Caco-2 (cell line): Measurements from ENCODE around the gene OR5C1. TPM values are rescaled to one million over a fixed set of nuclear protein-coding genes. Genes with fewer than 3 reads are reported as not detected.

Source experiments
- BruUV-seq: library from RNA; stranded (reverse); fragments of 400-500 nt; replicated peaks from 2 replicates; lab custom pipeline; 2021; lab: Mats Ljungman, UMichigan
- CTCF ChIA-PET: fragments of 300-600 bp; sonication (Branson Sonifier 250); formaldehyde crosslinking; loops from one replicate; lab custom pipeline; 2022; ENCODE audit warnings: antibody characterized with exemption; lab: Charles Lee
- POLR2A ChIA-PET: fragments of 300-600 bp; sonication (Branson Sonifier 250); formaldehyde crosslinking; loops from one replicate; lab custom pipeline; 2022; ENCODE audit warnings: antibody characterized with exemption; lab: Charles Lee
- DNase-seq, 2 experiments: peaks; one replicate each; pipeline versions ENCODE4 v3.0.0 to v3.0.0-alpha.2; 2020 to 2022
- H3K27me3 ChIP-seq: replicated peaks from 2 replicates; pipeline ENCODE4 v1.6.0; 2011; ENCODE audit warnings: low read length; ENCODE audit not compliant: control insufficient read depth, insufficient read depth
- H3K36me3 ChIP-seq: 2 replicates; pipeline ENCODE4 v1.5.1; 2011; ENCODE audit warnings: low read length; ENCODE audit not compliant: control insufficient read depth, insufficient read depth
- H3K4me1 ChIP-seq: fragments of 250-450 bp; sonication (Bioruptor Pico); 2 replicates; pipeline ENCODE4 v1.5.1; 2020; ENCODE audit warnings: mild to moderate bottlenecking
- H3K4me3 ChIP-seq: 2 replicates; pipeline ENCODE4 v1.5.1; 2011; ENCODE audit warnings: low read depth, mild to moderate bottlenecking, control low read depth, low read length
- H3K9me3 ChIP-seq: fragments of 250-450 bp; sonication (Bioruptor Pico); 2 replicates; pipeline ENCODE4 v1.5.1; 2020; ENCODE audit warnings: mild to moderate bottlenecking, moderate library complexity
- H3K27ac Mint-ChIP-seq: one replicate; pipeline ENCODE4 v1.8.0; 2022; ENCODE audit warnings: mixed read lengths; ENCODE audit not compliant: unreplicated experiment
- H3K27me3 Mint-ChIP-seq: one replicate; pipeline ENCODE4 v1.8.0; 2022; ENCODE audit warnings: mixed read lengths; ENCODE audit not compliant: insufficient read depth, unreplicated experiment
- H3K36me3 Mint-ChIP-seq: one replicate; pipeline ENCODE4 v1.8.0; 2022; ENCODE audit warnings: mild to moderate bottlenecking, mixed read lengths; ENCODE audit not compliant: insufficient read depth, unreplicated experiment
- H3K4me1 Mint-ChIP-seq: one replicate; pipeline ENCODE4 v1.8.0; 2022; ENCODE audit warnings: low read depth, mixed read lengths; ENCODE audit not compliant: unreplicated experiment
- H3K4me3 Mint-ChIP-seq: one replicate; pipeline ENCODE4 v1.8.0; 2022; ENCODE audit warnings: mild to moderate bottlenecking, moderate library complexity, mixed read lengths; ENCODE audit not compliant: unreplicated experiment
- H3K9me3 Mint-ChIP-seq: one replicate; pipeline ENCODE4 v1.8.0; 2022; ENCODE audit warnings: mixed read lengths; ENCODE audit not compliant: unreplicated experiment
- intact Hi-C: fragments of 100-400 bp; cut with micrococcal nuclease; formaldehyde crosslinking; loops from one replicate; pipeline ENCODE4 v1.10.0; 2022; ENCODE audit not compliant: unreplicated experiment
- total RNA-seq: library from RNA; stranded (reverse); gene quantifications from 2 replicates; pipeline ENCODE4 v1.2.3, GENCODE V29; 2022
- TF ChIP-seq, protein P1 (sequence below), 2 experiments: fragments of 200-600 bp in 1 of 2; IDR thresholded peaks; 1 replicate in 1 of 2; 2 replicates in 1 of 2; pipeline versions ENCODE4 v1.5.1 to v1.8.0; 2011 to 2022; ENCODE audit warnings: antibody characterized with exemption in 1 of 2, control low read depth in 1 of 2, inconsistent platforms in 1 of 2, low read depth in 1 of 2, low read length in 1 of 2, mild to moderate bottlenecking in 1 of 2, moderate library complexity in 1 of 2; ENCODE audit not compliant: insufficient read depth in 1 of 2, severe bottlenecking in 1 of 2, unreplicated experiment in 1 of 2

Gene OR5C1
- total RNA-seq, 1 experiment from 2014 or later = not detected

DNA sequence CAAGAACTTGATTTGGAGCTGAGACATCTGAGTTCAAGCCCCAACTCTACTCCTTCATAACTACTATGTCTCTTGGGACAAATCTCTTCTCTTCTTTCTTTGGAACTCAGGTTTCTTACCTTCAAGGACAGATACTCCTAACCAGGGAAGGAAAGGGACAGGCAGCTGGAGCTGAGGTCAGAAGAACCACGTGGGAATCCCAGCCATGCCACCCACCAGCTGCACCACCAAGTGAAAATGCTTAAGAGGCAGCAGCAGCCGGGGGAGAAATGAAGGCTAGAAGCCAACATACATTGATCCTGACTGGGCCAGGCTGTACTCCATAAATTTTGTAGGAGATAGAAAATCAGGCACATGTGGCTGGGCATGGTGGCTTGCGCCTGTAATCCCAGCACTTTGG lies 9.6 kb upstream of the OR5C1 start:
- Mint-ChIP-seq H3K27me3 (no peaks in the 10 kb centered on the region), H3K4me3 (no peak overlapping the region), H3K36me3 (no peaks in the 10 kb centered on the region), H3K27ac (no peak overlapping the region), H3K4me1 (peaks cover 13% of the 10 kb centered on the region), H3K9me3 (peaks cover 11% of the 10 kb centered on the region)
- Histone ChIP-seq H3K36me3 (no peaks in the 10 kb centered on the region), H3K27me3 (no peaks in the 10 kb centered on the region), H3K4me3 (no peak overlapping the region), H3K4me1 (peaks cover 20% of the 10 kb centered on the region), H3K9me3 (no peaks in the 10 kb centered on the region; the same call in 1 of the 2 replicates)
- ChIA-PET POLR2A (no interaction called here), CTCF (no interaction called here)
- intact Hi-C loops = no loop called here
- no TSS peak for BruUV-seq
- DNase-seq = no peak
- TF ChIP-seq, protein P1, sequence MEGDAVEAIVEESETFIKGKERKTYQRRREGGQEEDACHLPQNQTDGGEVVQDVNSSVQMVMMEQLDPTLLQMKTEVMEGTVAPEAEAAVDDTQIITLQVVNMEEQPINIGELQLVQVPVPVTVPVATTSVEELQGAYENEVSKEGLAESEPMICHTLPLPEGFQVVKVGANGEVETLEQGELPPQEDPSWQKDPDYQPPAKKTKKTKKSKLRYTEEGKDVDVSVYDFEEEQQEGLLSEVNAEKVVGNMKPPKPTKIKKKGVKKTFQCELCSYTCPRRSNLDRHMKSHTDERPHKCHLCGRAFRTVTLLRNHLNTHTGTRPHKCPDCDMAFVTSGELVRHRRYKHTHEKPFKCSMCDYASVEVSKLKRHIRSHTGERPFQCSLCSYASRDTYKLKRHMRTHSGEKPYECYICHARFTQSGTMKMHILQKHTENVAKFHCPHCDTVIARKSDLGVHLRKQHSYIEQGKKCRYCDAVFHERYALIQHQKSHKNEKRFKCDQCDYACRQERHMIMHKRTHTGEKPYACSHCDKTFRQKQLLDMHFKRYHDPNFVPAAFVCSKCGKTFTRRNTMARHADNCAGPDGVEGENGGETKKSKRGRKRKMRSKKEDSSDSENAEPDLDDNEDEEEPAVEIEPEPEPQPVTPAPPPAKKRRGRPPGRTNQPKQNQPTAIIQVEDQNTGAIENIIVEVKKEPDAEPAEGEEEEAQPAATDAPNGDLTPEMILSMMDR (IDR thresholded peaks at IDR 0.05; ENCODE audit: insufficient read depth in 1 of 2, low read depth in 1 of 2, low read length in 1 of 2, severe bottlenecking in 1 of 2, unreplicated experiment in 1 of 2) = no peak

DNA sequence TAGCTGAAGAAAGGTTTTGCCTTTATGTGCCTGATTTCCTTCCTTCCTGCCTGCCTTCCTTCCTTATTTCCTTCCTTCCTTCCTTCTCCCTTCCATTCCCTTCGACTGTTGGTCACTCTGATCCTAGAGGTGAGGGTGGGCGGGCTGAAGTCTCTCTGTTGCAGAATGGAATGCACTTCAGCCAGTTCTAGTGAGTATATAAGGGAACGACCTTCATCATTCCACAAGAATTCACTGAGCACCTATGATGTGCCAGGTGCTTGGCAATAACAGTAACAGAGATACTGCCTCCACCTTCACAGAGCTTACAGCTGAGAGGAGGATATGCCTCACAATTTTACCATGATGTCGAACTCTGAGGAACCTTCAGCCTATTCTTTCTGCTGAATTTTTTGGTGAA lies 8.7 kb upstream of the OR5C1 start:
- Mint-ChIP-seq H3K9me3 (peaks cover 11% of the 10 kb centered on the region), H3K27me3 (no peaks in the 10 kb centered on the region), H3K27ac (peak overlapping the region; percentile 78), H3K4me3 (no peak overlapping the region), H3K36me3 (no peaks in the 10 kb centered on the region), H3K4me1 (peaks cover 20% of the 10 kb centered on the region)
- no TSS peak for BruUV-seq
- intact Hi-C loops = no loop called here
- DNase-seq = peak in 1 of 2 experiments; percentile 6
- Histone ChIP-seq H3K4me3 (no peak overlapping the region), H3K9me3 (no peaks in the 10 kb centered on the region; the same call in 1 of the 2 replicates), H3K36me3 (no peaks in the 10 kb centered on the region), H3K4me1 (peaks cover 28% of the 10 kb centered on the region), H3K27me3 (no peaks in the 10 kb centered on the region)
- ChIA-PET CTCF (no interaction called here), POLR2A (no interaction called here)
- TF ChIP-seq, protein P1 (IDR thresholded peaks at IDR 0.05; ENCODE audit: insufficient read depth in 1 of 2, low read depth in 1 of 2, low read length in 1 of 2, severe bottlenecking in 1 of 2, unreplicated experiment in 1 of 2) = no peak

DNA sequence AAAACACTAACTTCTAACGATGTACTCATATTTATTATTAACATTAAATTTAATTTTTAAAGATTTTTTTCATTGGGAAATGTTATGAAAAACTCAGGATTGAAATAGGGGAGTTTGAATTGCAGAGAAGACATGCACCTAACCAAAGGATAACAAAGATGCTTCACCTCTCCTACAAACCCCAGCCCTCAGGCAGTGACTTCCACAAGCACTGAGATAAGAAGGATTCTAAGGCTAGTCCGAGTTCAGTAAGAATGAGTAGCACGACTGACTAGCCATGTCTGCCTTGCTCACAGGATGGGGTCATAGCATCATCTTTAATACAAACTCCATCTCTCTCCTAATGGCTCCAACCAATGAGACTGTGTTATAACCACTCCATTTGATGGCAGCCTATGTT lies 7.1 kb upstream of the OR5C1 start:
- Mint-ChIP-seq H3K36me3 (no peaks in the 10 kb centered on the region), H3K9me3 (peaks cover 11% of the 10 kb centered on the region), H3K4me1 (peaks cover 21% of the 10 kb centered on the region), H3K27ac (no peak overlapping the region), H3K27me3 (no peaks in the 10 kb centered on the region), H3K4me3 (no peak overlapping the region)
- ChIA-PET CTCF (no interaction called here), POLR2A (no interaction called here)
- Histone ChIP-seq H3K9me3 (no peaks in the 10 kb centered on the region; the same call in 1 of the 2 replicates), H3K4me3 (no peak overlapping the region), H3K36me3 (no peaks in the 10 kb centered on the region), H3K4me1 (peaks cover 34% of the 10 kb centered on the region), H3K27me3 (no peaks in the 10 kb centered on the region)
- intact Hi-C loops = no loop called here
- no peak for DNase-seq
- BruUV-seq = no TSS peak
- TF ChIP-seq, protein P1 (IDR thresholded peaks at IDR 0.05; ENCODE audit: insufficient read depth in 1 of 2, low read depth in 1 of 2, low read length in 1 of 2, severe bottlenecking in 1 of 2, unreplicated experiment in 1 of 2) = no peak
